PC-3 (cell line): Measurements from ENCODE around the gene AGO3.

Source experiments
- EZH2 ChIP-seq: fragments of 300-600 bp; sonication (generic); IDR thresholded peaks from one replicate; pipeline ENCODE4 v1.6.1; 2017; ENCODE audit warnings: antibody characterized with exemption, mild to moderate bottlenecking, low read length; ENCODE audit not compliant: unreplicated experiment
- EZH2phosphoT487 ChIP-seq: fragments of 300-600 bp; sonication (generic); IDR thresholded peaks from 2 replicates; pipeline ENCODE4 v1.6.1; 2018; ENCODE audit warnings: mild to moderate bottlenecking, antibody characterized with exemption, low read length, borderline replicate concordance
- TF ChIP-seq, protein P1 (sequence below): fragments of 300-600 bp; sonication (generic); conservative IDR thresholded peaks from 2 replicates; pipeline ENCODE4 v1.5.1; 2017; ENCODE audit warnings: antibody characterized with exemption, low read depth, mild to moderate bottlenecking, low read length

DNA sequence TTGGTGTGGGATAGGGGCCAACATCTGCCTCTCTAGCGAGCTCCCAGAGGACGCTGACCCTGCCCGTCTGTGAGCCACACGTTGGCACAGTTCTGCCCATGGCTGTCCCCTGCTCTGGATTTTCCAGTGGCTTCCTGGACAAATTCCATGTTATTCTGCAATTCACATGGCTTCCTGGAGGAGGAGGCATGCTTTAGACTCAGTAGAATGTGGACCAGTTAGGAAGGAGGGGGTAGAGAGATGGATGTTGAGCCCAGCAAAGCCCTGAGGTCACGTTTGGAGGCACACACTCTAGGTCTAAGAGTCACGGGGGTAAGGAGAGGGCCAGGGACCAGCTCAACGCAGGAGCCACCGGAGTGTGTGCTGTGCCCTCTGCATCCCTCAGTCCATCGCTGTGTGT is 181.9 kb downstream of the AGO3 start:
- TF ChIP-seq, protein P1, sequence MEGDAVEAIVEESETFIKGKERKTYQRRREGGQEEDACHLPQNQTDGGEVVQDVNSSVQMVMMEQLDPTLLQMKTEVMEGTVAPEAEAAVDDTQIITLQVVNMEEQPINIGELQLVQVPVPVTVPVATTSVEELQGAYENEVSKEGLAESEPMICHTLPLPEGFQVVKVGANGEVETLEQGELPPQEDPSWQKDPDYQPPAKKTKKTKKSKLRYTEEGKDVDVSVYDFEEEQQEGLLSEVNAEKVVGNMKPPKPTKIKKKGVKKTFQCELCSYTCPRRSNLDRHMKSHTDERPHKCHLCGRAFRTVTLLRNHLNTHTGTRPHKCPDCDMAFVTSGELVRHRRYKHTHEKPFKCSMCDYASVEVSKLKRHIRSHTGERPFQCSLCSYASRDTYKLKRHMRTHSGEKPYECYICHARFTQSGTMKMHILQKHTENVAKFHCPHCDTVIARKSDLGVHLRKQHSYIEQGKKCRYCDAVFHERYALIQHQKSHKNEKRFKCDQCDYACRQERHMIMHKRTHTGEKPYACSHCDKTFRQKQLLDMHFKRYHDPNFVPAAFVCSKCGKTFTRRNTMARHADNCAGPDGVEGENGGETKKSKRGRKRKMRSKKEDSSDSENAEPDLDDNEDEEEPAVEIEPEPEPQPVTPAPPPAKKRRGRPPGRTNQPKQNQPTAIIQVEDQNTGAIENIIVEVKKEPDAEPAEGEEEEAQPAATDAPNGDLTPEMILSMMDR, result no peak
- TF ChIP-seq EZH2phosphoT487 (no peak), EZH2 (no peak)
